B cell (primary cell): ENCODE data around the gene BDKRB1.

Experiments
- CTCF ChIP-seq: fragments of 200-600 bp; IDR thresholded peaks from one replicate; pipeline ENCODE4 v1.8.0; 2022; ENCODE audit warnings: antibody characterized with exemption, mild to moderate bottlenecking
- EZH2 ChIP-seq: IDR thresholded peaks from 2 replicates; pipeline ENCODE4 v1.6.1; 2012; ENCODE audit warnings: borderline replicate concordance, low read depth, mild to moderate bottlenecking, moderate library complexity, low read length; ENCODE audit not compliant: insufficient read depth, poor library complexity, severe bottlenecking

- no peak for TF ChIP-seq CTCF
- no peak for TF ChIP-seq EZH2
Measured at GRCh38 chr14:96261772-96262655, 6.0 kb downstream of the BDKRB1 start.
